ELF-1 (cell line): ENCODE measurements around the gene CDCA8.

Experiments
- DNase-seq: peaks from one replicate; pipeline ENCODE4 v3.0.0-alpha.2; 2016; ENCODE audit warnings: low read depth, low spot score

The CDCA8 gene

DNA sequence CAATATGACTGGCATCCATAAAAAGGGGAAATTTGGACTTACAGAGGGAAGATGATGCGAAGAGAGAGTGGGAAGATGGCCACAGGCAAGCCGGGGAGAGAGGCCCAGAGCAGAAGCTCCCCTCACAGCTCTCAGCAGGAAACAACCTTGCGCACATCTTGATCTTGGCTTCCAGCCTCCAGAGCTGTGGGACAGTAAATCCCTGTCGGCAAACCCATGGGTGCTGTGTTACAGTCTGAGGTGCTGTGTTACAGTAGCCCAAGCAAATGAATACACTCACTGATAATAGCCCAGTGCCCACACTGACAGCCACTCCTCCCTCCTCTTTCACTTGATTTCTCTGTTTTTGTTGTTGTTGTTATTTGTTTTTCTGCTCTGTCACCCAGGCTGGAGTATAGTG, 22.4 kb downstream of the CDCA8 start:
- DNase-seq: no peak

GRCh38 chr1:37716321-37716720, 24.0 kb downstream of the CDCA8 start:
- no peak for DNase-seq

GRCh38 chr1:37717631-37718030, 25.3 kb downstream of the CDCA8 start:
- DNase-seq: no peak

- no peak for DNase-seq
Observed at GRCh38 chr1:37718181-37718900, 26.0 kb downstream of the CDCA8 start.

- no peak for DNase-seq
Observed at GRCh38 chr1:37718901-37719571, 26.7 kb downstream of the CDCA8 start.

GRCh38 chr1:37719572-37720195, 27.4 kb downstream of the CDCA8 start:
- no peak for DNase-seq

GRCh38 chr1:37720231-37721130, 28.2 kb downstream of the CDCA8 start:
- DNase-seq: no peak

GRCh38 chr1:37721565-37721964, 29.2 kb downstream of the CDCA8 start:
- DNase-seq: peak; percentile 18

- no peak for DNase-seq
Observed at GRCh38 chr1:37722181-37723071, 30.1 kb downstream of the CDCA8 start.

GRCh38 chr1:37723072-37723389, 30.7 kb downstream of the CDCA8 start:
- DNase-seq: no peak

GRCh38 chr1:37723390-37724078, 31.2 kb downstream of the CDCA8 start:
- DNase-seq: peak; percentile 41

DNA sequence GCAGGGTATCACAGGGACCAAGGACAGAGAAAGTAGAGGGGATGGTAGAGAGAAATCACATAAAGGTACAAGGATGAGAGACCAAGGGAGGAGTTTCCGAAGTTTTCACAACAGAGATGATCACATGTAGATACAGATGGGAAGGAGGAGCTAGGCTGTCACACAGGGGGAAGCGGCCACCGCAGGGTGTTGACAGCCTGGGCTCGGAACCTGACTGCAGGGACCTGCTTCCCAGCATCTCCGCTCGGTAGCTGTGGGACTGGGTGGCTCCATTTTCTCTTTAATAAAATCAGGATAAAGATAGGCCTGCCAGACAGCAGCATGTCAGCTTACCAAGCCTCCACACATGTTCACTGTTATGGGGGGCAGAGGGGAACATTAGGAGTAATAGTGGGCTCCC, 32.3 kb downstream of the CDCA8 start:
- no peak for DNase-seq

DNA sequence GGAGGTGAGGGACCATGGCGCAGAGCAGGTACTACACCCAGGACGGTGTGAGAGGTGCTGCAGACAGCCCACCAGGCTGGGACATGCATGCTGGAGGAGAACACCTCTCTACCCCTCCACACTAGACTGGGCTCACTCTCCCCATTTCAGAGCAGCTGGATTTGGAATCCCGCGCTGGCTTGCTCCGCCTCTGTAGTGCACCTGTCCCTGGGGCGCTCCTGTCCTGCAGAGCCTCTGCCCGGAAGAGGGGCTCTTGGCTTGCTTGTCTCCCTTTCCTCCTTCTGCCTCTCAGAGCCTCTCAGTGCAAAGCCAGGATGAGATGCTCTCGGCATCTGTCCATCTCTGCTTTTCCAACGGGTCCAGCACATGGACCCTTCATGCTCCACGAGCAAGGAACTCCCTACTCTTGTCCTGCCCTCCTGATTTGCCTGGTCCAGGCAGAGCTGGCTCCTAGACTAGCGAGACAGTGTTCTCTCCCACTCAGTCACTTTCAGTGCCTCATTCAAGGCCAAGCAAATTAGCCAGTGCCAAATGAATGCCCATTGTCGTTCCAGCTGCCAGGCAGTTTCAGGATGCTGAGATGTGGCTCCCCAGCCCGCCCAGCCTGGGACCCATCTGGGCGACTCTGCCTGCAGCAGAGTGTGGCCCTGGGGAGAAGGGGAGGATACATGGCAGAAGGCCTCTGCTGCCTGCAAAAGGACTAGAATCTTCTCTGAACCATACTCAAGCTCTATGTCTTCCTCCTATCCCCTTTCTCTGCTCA, 33.7 kb downstream of the CDCA8 start:
- DNase-seq: no peak

- no peak for DNase-seq
Observed at GRCh38 chr1:37726751-37727585, 34.7 kb downstream of the CDCA8 start.

- DNase-seq: no peak
Observed at GRCh38 chr1:37728416-37728815, 36.1 kb downstream of the CDCA8 start.

DNA sequence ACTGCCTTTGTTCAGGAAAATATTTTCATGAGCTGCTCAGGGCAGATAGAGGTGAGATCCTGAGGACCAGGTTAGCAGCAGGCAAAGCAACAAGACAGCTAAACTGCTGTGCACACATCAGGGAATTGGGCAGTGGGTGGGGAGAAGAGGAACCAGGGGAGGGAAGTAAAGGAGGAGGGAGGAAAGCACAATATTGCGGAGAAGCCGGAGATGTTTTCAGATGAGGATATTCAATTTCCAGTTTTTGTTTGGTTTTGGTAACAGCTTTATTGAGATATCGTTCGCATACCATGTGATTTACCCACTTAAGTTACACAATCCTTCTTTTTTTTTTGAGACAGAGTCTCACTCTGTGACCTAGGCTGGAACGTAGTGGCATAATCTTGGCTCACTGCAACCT, 38.1 kb downstream of the CDCA8 start:
- DNase-seq: no peak

GRCh38 chr1:37731312-37732019, 39.1 kb downstream of the CDCA8 start:
- no peak for DNase-seq

DNA sequence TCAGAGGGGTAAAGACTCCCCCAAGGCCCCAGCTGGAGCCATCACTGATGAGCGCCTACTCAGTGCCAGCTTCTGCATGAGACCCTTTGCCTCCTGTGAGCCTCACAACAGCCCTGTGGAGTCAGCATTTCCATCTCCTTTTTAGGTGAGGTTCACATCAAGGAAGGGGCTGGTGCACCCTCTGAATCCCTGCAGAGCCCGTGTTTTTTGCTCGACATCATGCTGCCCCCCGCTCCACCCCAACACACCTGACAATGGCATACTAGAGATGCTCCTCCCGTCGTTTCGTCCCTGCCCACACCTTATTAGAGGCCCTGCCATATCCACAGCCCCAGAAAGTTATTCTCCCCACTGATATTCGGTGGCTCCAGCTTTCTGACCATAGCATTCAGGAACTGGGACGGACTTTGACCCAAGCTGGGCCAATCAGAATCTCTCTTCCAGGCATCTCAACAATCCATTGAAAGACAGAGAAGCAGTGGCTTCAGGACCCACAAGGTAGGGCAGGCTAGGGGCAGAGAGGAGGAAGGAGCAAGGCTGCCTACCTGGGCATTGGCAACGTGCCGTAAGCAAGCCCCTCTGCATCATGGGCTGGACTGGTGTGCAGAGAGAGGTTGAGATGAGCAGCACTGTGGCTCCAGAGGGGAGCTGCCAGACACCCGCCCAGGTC, 39.9 kb downstream of the CDCA8 start:
- no peak for DNase-seq
